ENCODE results near the gene GSN.

Gene GSN

GRCh38 chr9:121359351-121360294, 91.7 kb downstream of the GSN start:
- Histone ChIP-seq H3K36me3 (ENCODE audit: insufficient read depth, low read length) (no peaks in the 10 kb centered on the region), H3K4me2 (ENCODE audit: low read length) (peak overlapping the region; percentile 19; the same call in 1 of the 2 replicates), H3K79me2 (ENCODE audit: insufficient read depth, low read length) (no peaks in the 10 kb centered on the region), H3K4me1 (ENCODE audit: insufficient read depth, low read length, severe bottlenecking) (peaks cover 19% of the 10 kb centered on the region), H4K20me1 (ENCODE audit: insufficient read depth, low read length) (no peaks in the 10 kb centered on the region), H3F3A (ENCODE audit: insufficient read depth, low read length) (no peaks in the 10 kb centered on the region), H3K27ac (ENCODE audit: low read depth, low read length, poor library complexity, severe bottlenecking) (no peak overlapping the region), H3K4me3 (ENCODE audit: low read depth, low read length, poor library complexity, severe bottlenecking) (no peak overlapping the region), H3K9me2 (ENCODE audit: low read depth, low read length) (no peaks in the 10 kb centered on the region), H3K9me3 (ENCODE audit: low read length) (no peaks in the 10 kb centered on the region), H3K27me3 (ENCODE audit: insufficient read depth, low read length) (no peaks in the 10 kb centered on the region), H2AFZ (ENCODE audit: low read length) (no peak overlapping the region), H3K9ac (ENCODE audit: low read length) (no peak overlapping the region)
- TF ChIP-seq CTCF (IDR thresholded peaks at IDR 0.05; ENCODE audit: low read length) (no peak), EZH2 (IDR thresholded peaks at IDR 0.05; ENCODE audit: borderline replicate concordance, low read length) (no peak)

- H3K36me3 ChIP-seq (ENCODE audit: insufficient read depth, low read length), result no peaks in the 10 kb centered on the region
- no peaks in the 10 kb centered on the region for H3K9me2 ChIP-seq (ENCODE audit: low read depth, low read length)
- H3K4me2 ChIP-seq (ENCODE audit: low read length), result no peak overlapping the region
- no peak overlapping the region for H3K9ac ChIP-seq (ENCODE audit: low read length)
- no peak overlapping the region for H2AFZ ChIP-seq (ENCODE audit: low read length)
- H3K79me2 ChIP-seq (ENCODE audit: insufficient read depth, low read length), result no peaks in the 10 kb centered on the region
- no peak overlapping the region for H3K27ac ChIP-seq (ENCODE audit: low read depth, low read length, poor library complexity, severe bottlenecking)
- H3K4me1 ChIP-seq (ENCODE audit: insufficient read depth, low read length, severe bottlenecking), result peaks cover 19% of the 10 kb centered on the region
- TF ChIP-seq CTCF (IDR thresholded peaks at IDR 0.05; ENCODE audit: low read length) (no peak), EZH2 (IDR thresholded peaks at IDR 0.05; ENCODE audit: borderline replicate concordance, low read length) (no peak)
- no peaks in the 10 kb centered on the region for H3F3A ChIP-seq (ENCODE audit: insufficient read depth, low read length)
- no peaks in the 10 kb centered on the region for H3K27me3 ChIP-seq (ENCODE audit: insufficient read depth, low read length)
- no peaks in the 10 kb centered on the region for H3K9me3 ChIP-seq (ENCODE audit: low read length)
- no peaks in the 10 kb centered on the region for H4K20me1 ChIP-seq (ENCODE audit: insufficient read depth, low read length)
- H3K4me3 ChIP-seq (ENCODE audit: low read depth, low read length, poor library complexity, severe bottlenecking), result no peak overlapping the region
These were observed 92.8 kb downstream of the GSN start for GRCh38 chr9:121360601-121361374.

DNA sequence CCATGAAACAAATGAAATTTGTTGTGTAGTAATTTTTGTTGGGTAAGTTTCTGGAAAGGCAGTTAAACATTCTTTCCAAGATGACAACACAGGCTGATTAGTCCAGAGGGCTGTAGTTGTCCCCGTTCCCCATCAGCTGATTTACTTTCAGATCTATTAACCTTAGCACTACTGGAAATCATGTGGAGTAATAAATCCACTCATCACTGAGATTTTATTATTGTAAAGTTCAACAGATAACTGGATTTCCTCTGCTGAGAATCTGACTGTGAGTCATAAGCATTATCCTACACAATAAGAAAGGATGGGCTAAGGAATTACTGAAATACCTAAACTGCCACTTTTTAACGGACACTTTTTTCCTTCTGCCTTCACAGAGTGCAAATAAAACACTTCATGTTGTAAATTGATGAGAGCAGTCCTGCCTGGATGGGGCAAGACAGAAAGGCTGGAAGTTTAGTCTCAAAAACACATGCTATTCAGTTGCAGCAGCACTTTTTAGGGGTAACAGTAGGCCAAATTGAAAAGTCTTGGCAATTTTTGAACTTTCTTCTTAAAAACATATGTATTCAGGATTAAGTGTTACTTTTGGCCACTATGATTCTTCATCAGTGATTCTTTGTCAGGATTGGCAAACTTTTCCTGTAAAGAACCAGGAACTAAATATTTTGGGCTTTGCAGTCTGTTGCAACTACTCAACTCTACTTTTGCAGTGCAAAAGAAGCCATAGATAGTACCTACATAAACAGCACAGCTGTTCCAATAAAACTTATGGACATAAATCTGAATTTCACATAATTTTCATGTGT, 95.1 kb downstream of the GSN start:
- no peak overlapping the region for H3K4me3 ChIP-seq (ENCODE audit: low read depth, low read length, poor library complexity, severe bottlenecking)
- no peaks in the 10 kb centered on the region for H3F3A ChIP-seq (ENCODE audit: insufficient read depth, low read length)
- no peaks in the 10 kb centered on the region for H3K9me2 ChIP-seq (ENCODE audit: low read depth, low read length)
- TF ChIP-seq CTCF (IDR thresholded peaks at IDR 0.05; ENCODE audit: low read length) (no peak), EZH2 (IDR thresholded peaks at IDR 0.05; ENCODE audit: borderline replicate concordance, low read length) (no peak)
- H3K9ac ChIP-seq (ENCODE audit: low read length), result no peak overlapping the region
- H2AFZ ChIP-seq (ENCODE audit: low read length), result no peak overlapping the region
- H4K20me1 ChIP-seq (ENCODE audit: insufficient read depth, low read length), result no peaks in the 10 kb centered on the region
- no peaks in the 10 kb centered on the region for H3K79me2 ChIP-seq (ENCODE audit: insufficient read depth, low read length)
- no peak overlapping the region for H3K27ac ChIP-seq (ENCODE audit: low read depth, low read length, poor library complexity, severe bottlenecking)
- H3K36me3 ChIP-seq (ENCODE audit: insufficient read depth, low read length), result no peaks in the 10 kb centered on the region
- H3K27me3 ChIP-seq (ENCODE audit: insufficient read depth, low read length), result no peaks in the 10 kb centered on the region
- no peak overlapping the region for H3K4me2 ChIP-seq (ENCODE audit: low read length)
- H3K9me3 ChIP-seq (ENCODE audit: low read length), result no peaks in the 10 kb centered on the region
- peaks cover 27% of the 10 kb centered on the region for H3K4me1 ChIP-seq (ENCODE audit: insufficient read depth, low read length, severe bottlenecking)

All from OCI-LY1 (cell line).